Keratinocyte (primary cell): Measurements from ENCODE around the gene ZBTB34.

ENCODE experiments used
- EZH2 ChIP-seq: IDR thresholded peaks from one replicate; pipeline ENCODE4 v1.6.1; 2012; ENCODE audit warnings: inconsistent platforms, mild to moderate bottlenecking, low read length, moderate library complexity
- TF ChIP-seq, protein P1 (sequence below), 3 experiments: IDR thresholded peaks in 1 of 3; conservative IDR thresholded peaks in 1 of 3; optimal IDR thresholded peaks in 1 of 3; 2 replicates in 2 of 3; 3 replicates in 1 of 3; pipeline versions ENCODE3 to v1.5.1; 2011; ENCODE audit warnings: low read length in 3 of 3, mild to moderate bottlenecking in 3 of 3, moderate library complexity in 2 of 3, control low read depth in 1 of 3, inconsistent platforms in 1 of 3; ENCODE audit not compliant: insufficient read depth in 2 of 3; ENCODE audit errors: extremely low read depth in 1 of 3

- TF ChIP-seq, protein P1, sequence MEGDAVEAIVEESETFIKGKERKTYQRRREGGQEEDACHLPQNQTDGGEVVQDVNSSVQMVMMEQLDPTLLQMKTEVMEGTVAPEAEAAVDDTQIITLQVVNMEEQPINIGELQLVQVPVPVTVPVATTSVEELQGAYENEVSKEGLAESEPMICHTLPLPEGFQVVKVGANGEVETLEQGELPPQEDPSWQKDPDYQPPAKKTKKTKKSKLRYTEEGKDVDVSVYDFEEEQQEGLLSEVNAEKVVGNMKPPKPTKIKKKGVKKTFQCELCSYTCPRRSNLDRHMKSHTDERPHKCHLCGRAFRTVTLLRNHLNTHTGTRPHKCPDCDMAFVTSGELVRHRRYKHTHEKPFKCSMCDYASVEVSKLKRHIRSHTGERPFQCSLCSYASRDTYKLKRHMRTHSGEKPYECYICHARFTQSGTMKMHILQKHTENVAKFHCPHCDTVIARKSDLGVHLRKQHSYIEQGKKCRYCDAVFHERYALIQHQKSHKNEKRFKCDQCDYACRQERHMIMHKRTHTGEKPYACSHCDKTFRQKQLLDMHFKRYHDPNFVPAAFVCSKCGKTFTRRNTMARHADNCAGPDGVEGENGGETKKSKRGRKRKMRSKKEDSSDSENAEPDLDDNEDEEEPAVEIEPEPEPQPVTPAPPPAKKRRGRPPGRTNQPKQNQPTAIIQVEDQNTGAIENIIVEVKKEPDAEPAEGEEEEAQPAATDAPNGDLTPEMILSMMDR (optimal IDR thresholded peaks at IDR 0.05 in 1 of 3, IDR thresholded peaks at IDR 0.05 in 1 of 3, conservative IDR thresholded peaks at IDR 0.05 in 1 of 3; ENCODE audit: extremely low read depth in 1 of 3, insufficient read depth in 2 of 3, low read length in 3 of 3): no peak
- TF ChIP-seq EZH2: no peak
These were observed 17.3 kb upstream of the ZBTB34 start for GRCh38 chr9:126842977-126843799.
